GM19452 (cell line): ENCODE data around the gene CCDC169.
"Not testable (repeated sequence)": the region's sequence is repeated elsewhere in the genome, so short reads cannot be mapped to it uniquely, and the experiment has no call there.

Experiments
- ATAC-seq: cut with Tn5 transposase; IDR thresholded peaks from one replicate; pipeline ENCODE4 v1.9.1; 2021; ENCODE audit not compliant: unreplicated experiment

CCDC169 gene

GRCh38 chr13:36319793-36320192 is 22.2 kb upstream of the CCDC169 start:
- ATAC-seq: not testable (repeated sequence)

GRCh38 chr13:36313047-36313969 is 15.7 kb upstream of the CCDC169 start:
- no peak for ATAC-seq

GRCh38 chr13:36310417-36311108 is 12.9 kb upstream of the CCDC169 start:
- no peak for ATAC-seq

- ATAC-seq: no peak
Measured at GRCh38 chr13:36302289-36302688, 4.7 kb upstream of the CCDC169 start.

- ATAC-seq: not testable (repeated sequence)
Measured at GRCh38 chr13:36299469-36299868, 1.9 kb upstream of the CCDC169 start.

- ATAC-seq: no peak
Measured at GRCh38 chr13:36298535-36299068, 988 bp upstream of the CCDC169 start.

- ATAC-seq: no peak
Measured at GRCh38 chr13:36294096-36294495, 3.5 kb downstream of the CCDC169 start.

- no peak for ATAC-seq
Measured at GRCh38 chr13:36293497-36293896, 4.1 kb downstream of the CCDC169 start.

- ATAC-seq: no peak
Measured at GRCh38 chr13:36288794-36289391, 8.7 kb downstream of the CCDC169 start.

GRCh38 chr13:36286006-36286405 is 11.6 kb downstream of the CCDC169 start:
- ATAC-seq: no peak

- no peak for ATAC-seq
Measured at GRCh38 chr13:36282821-36283432, 14.7 kb downstream of the CCDC169 start.

- ATAC-seq: no peak
Measured at GRCh38 chr13:36275190-36276002, 22.2 kb downstream of the CCDC169 start.

- no peak for ATAC-seq
Measured at GRCh38 chr13:36273431-36273830, 24.2 kb downstream of the CCDC169 start.

GRCh38 chr13:36261976-36262375 is 35.6 kb downstream of the CCDC169 start:
- no peak for ATAC-seq

GRCh38 chr13:36261011-36261410 is 36.6 kb downstream of the CCDC169 start:
- no peak for ATAC-seq

- ATAC-seq: no peak
Measured at GRCh38 chr13:36259361-36260137, 38.1 kb downstream of the CCDC169 start.

- no peak for ATAC-seq
Measured at GRCh38 chr13:36258831-36259230, 38.8 kb downstream of the CCDC169 start.

- ATAC-seq: no peak
Measured at GRCh38 chr13:36251526-36251925, 46.1 kb downstream of the CCDC169 start.

- ATAC-seq: no peak
Measured at GRCh38 chr13:36251017-36251416, 46.6 kb downstream of the CCDC169 start.
